Astrocyte (in vitro differentiated cells and primary cell): Measurements from ENCODE around the gene VSIG4. TPM values are rescaled to one million over a fixed set of nuclear protein-coding genes. Genes with fewer than 3 reads are reported as not detected.

Source experiments
- DNase-seq: peaks from one replicate; pipeline ENCODE4 v3.0.0-alpha.2; 2010; ENCODE audit warnings: low read depth
- FAIRE-seq: peaks from 2 replicates; lab custom pipeline; 2011; peaks lifted over from hg19 to GRCh38; lab: Jason Lieb, UNC
- H2AFZ ChIP-seq: 2 replicates; pipeline ENCODE4 v1.6.0; 2012; ENCODE audit warnings: low read depth, low read length, inconsistent platforms
- H3K27ac ChIP-seq: 2 replicates; pipeline ENCODE4 v1.5.1; 2011; ENCODE audit warnings: low read depth, low read length, inconsistent platforms
- H3K27me3 ChIP-seq: 2 replicates; pipeline ENCODE4 v1.6.0; 2011; ENCODE audit warnings: low read length, inconsistent platforms; ENCODE audit not compliant: insufficient read depth
- H3K36me3 ChIP-seq: 2 replicates; pipeline ENCODE4 v1.5.1; 2011; ENCODE audit warnings: low read length, inconsistent platforms; ENCODE audit not compliant: insufficient read depth
- H3K4me1 ChIP-seq: 2 replicates; pipeline ENCODE4 v1.5.1; 2011; ENCODE audit warnings: low read length, inconsistent platforms; ENCODE audit not compliant: insufficient read depth
- H3K4me2 ChIP-seq: 2 replicates; pipeline ENCODE4 v1.6.0; 2012; ENCODE audit warnings: low read length, inconsistent platforms
- H3K4me3 ChIP-seq: 2 replicates; pipeline ENCODE4 v1.5.1; 2011; ENCODE audit warnings: low read depth, mild to moderate bottlenecking, low read length, inconsistent platforms; ENCODE audit not compliant: insufficient read depth
- H3K79me2 ChIP-seq: 2 replicates; pipeline ENCODE4 v1.6.0; 2012; ENCODE audit warnings: mild to moderate bottlenecking, low read length, inconsistent platforms; ENCODE audit not compliant: insufficient read depth
- H3K9ac ChIP-seq: 2 replicates; pipeline ENCODE4 v1.6.0; 2012; ENCODE audit warnings: mild to moderate bottlenecking, low read length, inconsistent platforms
- H3K9me3 ChIP-seq: 2 replicates; pipeline ENCODE4 v1.5.1; 2012; ENCODE audit warnings: low read depth, mild to moderate bottlenecking, low read length, inconsistent platforms; ENCODE audit not compliant: insufficient read depth
- H4K20me1 ChIP-seq: 2 replicates; pipeline ENCODE4 v1.6.0; 2012; ENCODE audit warnings: low read length, inconsistent platforms; ENCODE audit not compliant: insufficient read depth
- H3K27ac Mint-ChIP-seq: one replicate; pipeline ENCODE4 v1.8.0; 2021; ENCODE audit warnings: mild to moderate bottlenecking, mixed read lengths; ENCODE audit not compliant: unreplicated experiment
- H3K27me3 Mint-ChIP-seq: one replicate; pipeline ENCODE4 v1.8.0; 2021; ENCODE audit warnings: low read depth, mixed read lengths; ENCODE audit not compliant: unreplicated experiment
- H3K36me3 Mint-ChIP-seq: one replicate; pipeline ENCODE4 v1.8.0; 2021; ENCODE audit warnings: low read depth, mixed read lengths; ENCODE audit not compliant: unreplicated experiment
- H3K4me1 Mint-ChIP-seq: one replicate; pipeline ENCODE4 v1.8.0; 2021; ENCODE audit warnings: low read depth, mixed read lengths; ENCODE audit not compliant: unreplicated experiment
- H3K4me3 Mint-ChIP-seq: one replicate; pipeline ENCODE4 v1.8.0; 2021; ENCODE audit warnings: mild to moderate bottlenecking, moderate library complexity, mixed read lengths; ENCODE audit not compliant: unreplicated experiment
- H3K9me3 Mint-ChIP-seq: one replicate; pipeline ENCODE4 v1.8.0; 2021; ENCODE audit warnings: mild to moderate bottlenecking, mixed read lengths; ENCODE audit not compliant: unreplicated experiment
- EZH2 ChIP-seq: IDR thresholded peaks from 2 replicates; pipeline ENCODE4 v1.6.1; 2012; ENCODE audit warnings: mild to moderate bottlenecking, low read length, inconsistent platforms; ENCODE audit not compliant: insufficient read depth
- total RNA-seq: library from RNA; stranded (reverse); gene quantifications from 2 replicates; pipeline ENCODE4 v1.2.1, GENCODE V29; 2021
- TF ChIP-seq, protein P1 (sequence below): IDR thresholded peaks from 2 replicates; pipeline ENCODE4 v1.5.1; 2011; ENCODE audit warnings: low read depth, mild to moderate bottlenecking, inconsistent platforms, low read length, moderate library complexity; ENCODE audit not compliant: insufficient read depth

Gene VSIG4
- total RNA-seq, 1 donor from 2014 or later: not detected

DNA sequence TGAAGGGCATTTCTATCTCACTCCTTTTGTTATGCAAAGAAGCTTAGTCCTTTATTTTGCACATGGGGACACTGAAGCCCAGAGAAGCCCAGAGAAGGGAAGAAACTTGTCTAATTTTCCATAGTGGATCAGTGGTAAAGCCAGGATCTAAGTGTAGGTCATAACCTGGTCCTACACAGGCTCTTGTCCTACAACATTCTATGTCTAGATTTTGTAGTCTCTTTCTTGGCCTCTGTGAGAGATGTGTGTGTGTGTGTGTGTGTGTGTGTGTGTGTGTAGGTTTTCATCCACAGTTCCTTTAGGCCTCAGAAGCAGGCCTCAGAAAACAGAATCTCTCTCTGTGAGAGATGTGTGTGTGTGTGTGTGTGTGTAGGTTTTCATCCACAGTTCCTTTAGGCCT lies 38.3 kb downstream of the VSIG4 start:
- Histone ChIP-seq H3K27ac (no peak overlapping the region), H4K20me1 (no peaks in the 10 kb centered on the region), H3K4me2 (no peak overlapping the region), H3K9ac (no peak overlapping the region), H3K4me1 (no peaks in the 10 kb centered on the region), H3K79me2 (no peaks in the 10 kb centered on the region), H3K4me3 (no peak overlapping the region), H2AFZ (no peak overlapping the region), H3K9me3 (no peaks in the 10 kb centered on the region), H3K36me3 (no peaks in the 10 kb centered on the region), H3K27me3 (no peaks in the 10 kb centered on the region)
- Mint-ChIP-seq H3K4me3 (no peak overlapping the region), H3K9me3 (no peaks in the 10 kb centered on the region), H3K27ac (no peak overlapping the region), H3K36me3 (no peaks in the 10 kb centered on the region), H3K27me3 (no peaks in the 10 kb centered on the region), H3K4me1 (peaks cover 2% of the 10 kb centered on the region)
- TF ChIP-seq EZH2: no peak
- TF ChIP-seq, protein P1, sequence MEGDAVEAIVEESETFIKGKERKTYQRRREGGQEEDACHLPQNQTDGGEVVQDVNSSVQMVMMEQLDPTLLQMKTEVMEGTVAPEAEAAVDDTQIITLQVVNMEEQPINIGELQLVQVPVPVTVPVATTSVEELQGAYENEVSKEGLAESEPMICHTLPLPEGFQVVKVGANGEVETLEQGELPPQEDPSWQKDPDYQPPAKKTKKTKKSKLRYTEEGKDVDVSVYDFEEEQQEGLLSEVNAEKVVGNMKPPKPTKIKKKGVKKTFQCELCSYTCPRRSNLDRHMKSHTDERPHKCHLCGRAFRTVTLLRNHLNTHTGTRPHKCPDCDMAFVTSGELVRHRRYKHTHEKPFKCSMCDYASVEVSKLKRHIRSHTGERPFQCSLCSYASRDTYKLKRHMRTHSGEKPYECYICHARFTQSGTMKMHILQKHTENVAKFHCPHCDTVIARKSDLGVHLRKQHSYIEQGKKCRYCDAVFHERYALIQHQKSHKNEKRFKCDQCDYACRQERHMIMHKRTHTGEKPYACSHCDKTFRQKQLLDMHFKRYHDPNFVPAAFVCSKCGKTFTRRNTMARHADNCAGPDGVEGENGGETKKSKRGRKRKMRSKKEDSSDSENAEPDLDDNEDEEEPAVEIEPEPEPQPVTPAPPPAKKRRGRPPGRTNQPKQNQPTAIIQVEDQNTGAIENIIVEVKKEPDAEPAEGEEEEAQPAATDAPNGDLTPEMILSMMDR: no peak
- FAIRE-seq (peak; percentile 23), DNase-seq (no peak)

DNA sequence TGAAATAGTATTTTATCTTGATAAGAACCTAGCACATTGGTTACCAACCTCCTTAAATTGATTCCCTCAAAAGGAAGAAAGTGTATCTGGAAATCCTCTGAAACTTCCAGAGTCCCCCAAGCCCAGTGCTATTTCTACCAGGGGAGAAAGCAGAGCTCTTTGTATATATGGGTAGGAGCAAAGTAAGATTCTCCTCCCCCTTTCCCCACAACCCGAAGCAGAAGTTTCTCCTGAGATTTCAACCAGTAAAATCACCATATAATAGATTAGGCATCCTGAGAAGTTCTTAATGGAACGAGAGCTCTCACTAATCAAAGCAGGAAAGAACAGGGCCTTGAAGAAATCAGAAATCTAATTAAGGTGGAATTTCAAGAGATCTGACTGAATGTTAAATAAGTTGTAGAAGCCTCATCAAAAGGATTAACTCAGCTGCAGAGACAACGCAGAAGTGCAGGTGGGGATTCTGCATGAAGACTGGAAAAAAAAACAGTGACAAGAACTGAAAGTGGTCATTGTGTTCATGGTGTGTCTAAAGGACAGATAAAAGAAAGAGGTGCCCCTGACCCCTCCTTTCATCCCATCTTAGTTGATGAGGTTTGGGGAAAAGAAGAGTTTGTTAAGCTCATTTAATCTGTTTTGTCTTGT lies 39.1 kb downstream of the VSIG4 start:
- no peak overlapping the region for H3K4me3 Mint-ChIP-seq

DNA sequence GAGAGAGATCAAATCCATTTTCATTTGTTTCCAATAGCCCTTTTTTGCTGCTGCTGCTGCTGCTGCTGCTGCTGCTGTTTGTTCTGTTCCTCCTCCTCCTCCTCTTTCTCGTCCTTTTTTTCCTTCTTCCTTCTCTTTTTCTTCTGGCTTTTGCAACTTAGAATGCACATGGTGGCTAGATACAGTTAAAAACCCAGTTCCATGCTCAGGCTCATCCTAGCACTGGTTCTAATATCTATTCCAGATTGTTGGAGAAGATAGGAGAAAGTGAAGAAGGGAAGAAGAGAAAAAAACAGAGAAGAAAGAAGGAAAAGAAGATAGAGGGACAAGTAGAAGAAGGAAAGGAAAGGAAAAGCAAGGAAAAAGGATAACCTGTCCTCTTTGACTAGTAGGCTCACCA lies 39.7 kb downstream of the VSIG4 start:
- Histone ChIP-seq H4K20me1 (no peaks in the 10 kb centered on the region), H3K27ac (no peak overlapping the region), H3K4me2 (no peak overlapping the region), H2AFZ (no peak overlapping the region), H3K4me3 (no peak overlapping the region), H3K79me2 (no peaks in the 10 kb centered on the region), H3K9ac (no peak overlapping the region), H3K4me1 (no peaks in the 10 kb centered on the region), H3K27me3 (no peaks in the 10 kb centered on the region), H3K36me3 (no peaks in the 10 kb centered on the region), H3K9me3 (no peaks in the 10 kb centered on the region)
- FAIRE-seq: no peak
- DNase-seq: no peak
- H3K27ac Mint-ChIP-seq: no peak overlapping the region
- TF ChIP-seq, protein P1: no peak
- no peak for TF ChIP-seq EZH2
- peaks cover 2% of the 10 kb centered on the region for H3K4me1 Mint-ChIP-seq
- no peaks in the 10 kb centered on the region for H3K27me3 Mint-ChIP-seq
- no peaks in the 10 kb centered on the region for H3K9me3 Mint-ChIP-seq
- H3K4me3 Mint-ChIP-seq: no peak overlapping the region
- no peaks in the 10 kb centered on the region for H3K36me3 Mint-ChIP-seq

More for the DNA sequence above, 39.1 kb downstream of the VSIG4 start:
- Histone ChIP-seq H3K4me2 (no peak overlapping the region), H3K27ac (no peak overlapping the region), H3K27me3 (no peaks in the 10 kb centered on the region), H3K9me3 (no peaks in the 10 kb centered on the region), H3K79me2 (no peaks in the 10 kb centered on the region), H3K36me3 (no peaks in the 10 kb centered on the region), H3K4me1 (no peaks in the 10 kb centered on the region), H2AFZ (no peak overlapping the region), H3K9ac (no peak overlapping the region), H3K4me3 (no peak overlapping the region), H4K20me1 (no peaks in the 10 kb centered on the region)
- Mint-ChIP-seq H3K4me1 (peaks cover 2% of the 10 kb centered on the region), H3K27ac (no peak overlapping the region), H3K36me3 (no peaks in the 10 kb centered on the region), H3K27me3 (no peaks in the 10 kb centered on the region), H3K9me3 (no peaks in the 10 kb centered on the region)
- TF ChIP-seq, protein P1: no peak
- TF ChIP-seq EZH2: no peak
- no peak for DNase-seq
- peak; percentile 49 for FAIRE-seq
